Stimulated activated CD8-positive, alpha-beta memory T cell treated with anti-CD3 and anti-CD28 coated beads, Interleukin-7, amount 100 ng/mL, for 48 hours (primary cell): ENCODE measurements around the gene PDZK1.
"Not testable (repeated sequence)": the region's sequence is repeated elsewhere in the genome, so short reads cannot be mapped to it uniquely, and the experiment has no call there.

ENCODE experiments used
- DNase-seq, 2 donors: peaks; one replicate each; pipeline ENCODE4 v3.0.0-alpha.2; 2020; ENCODE audit warnings: low read depth in 1 of 2; ENCODE audit errors: extremely low read depth in 1 of 2

PDZK1 gene

GRCh38 chr1:145707183-145707867 is at the start of gene PDZK1:
PDZK1 (minus strand) TSS chr1:145707368; CDS start chr1:145688021, 19,347 bp downstream.
- DNase-seq = no peak

DNA sequence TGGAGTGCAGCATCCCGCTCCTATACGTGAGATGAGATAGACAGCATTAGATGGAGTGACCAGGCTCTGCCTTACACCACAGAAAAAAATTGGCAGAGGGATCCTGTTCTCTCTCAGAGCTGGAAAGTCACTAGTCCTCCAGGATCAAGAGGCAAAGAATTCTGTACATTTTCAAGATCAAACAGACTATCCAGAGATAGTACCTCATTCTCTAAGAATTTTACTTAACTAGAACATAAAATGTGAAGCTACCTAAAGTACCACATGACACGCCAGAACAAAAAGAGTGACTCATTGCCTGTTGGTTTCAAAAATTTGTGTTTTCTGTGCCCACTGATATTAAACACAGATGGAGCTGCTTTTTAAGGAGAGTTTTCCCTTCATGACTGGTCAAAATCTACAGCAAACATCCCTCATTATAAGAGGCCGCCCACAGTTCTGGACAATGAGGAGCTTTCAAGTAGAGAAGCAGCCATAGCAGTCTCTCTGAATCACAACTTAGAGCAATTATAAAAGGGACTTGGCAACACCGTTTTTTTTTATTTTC is 44.4 kb upstream of the PDZK1 start:
- DNase-seq = no peak

GRCh38 chr1:145750426-145750825 is 43.3 kb upstream of the PDZK1 start:
- DNase-seq = no peak

- no peak for DNase-seq
These were observed 40.5 kb upstream of the PDZK1 start for GRCh38 chr1:145747398-145748247.

GRCh38 chr1:145740269-145740668 is 33.1 kb upstream of the PDZK1 start:
- DNase-seq = no peak

- no peak for DNase-seq
These were observed 29.0 kb upstream of the PDZK1 start for GRCh38 chr1:145736191-145736590.

DNA sequence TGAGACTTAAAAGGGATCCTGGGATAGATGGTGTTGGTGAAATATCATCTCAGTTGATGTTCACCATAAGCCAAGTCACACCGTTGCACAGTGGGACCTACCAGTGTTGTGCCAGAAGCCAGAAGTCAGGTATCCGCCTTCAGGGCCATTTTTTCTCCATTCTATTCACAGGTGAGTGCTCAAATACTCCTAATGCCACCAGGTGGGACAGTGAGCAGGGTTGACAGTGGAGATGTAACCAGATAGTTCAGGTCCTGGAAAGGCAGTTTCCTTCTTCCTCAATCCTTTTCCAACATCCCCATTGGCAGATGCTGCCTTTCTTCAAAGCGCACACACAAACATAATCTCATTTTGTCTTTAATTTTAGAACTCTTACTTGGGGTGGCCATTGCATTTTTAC is 23.7 kb upstream of the PDZK1 start:
- no peak for DNase-seq

GRCh38 chr1:145730467-145730866 is 23.3 kb upstream of the PDZK1 start:
- no peak for DNase-seq

GRCh38 chr1:145729666-145730436 is 22.7 kb upstream of the PDZK1 start:
- no peak for DNase-seq

DNA sequence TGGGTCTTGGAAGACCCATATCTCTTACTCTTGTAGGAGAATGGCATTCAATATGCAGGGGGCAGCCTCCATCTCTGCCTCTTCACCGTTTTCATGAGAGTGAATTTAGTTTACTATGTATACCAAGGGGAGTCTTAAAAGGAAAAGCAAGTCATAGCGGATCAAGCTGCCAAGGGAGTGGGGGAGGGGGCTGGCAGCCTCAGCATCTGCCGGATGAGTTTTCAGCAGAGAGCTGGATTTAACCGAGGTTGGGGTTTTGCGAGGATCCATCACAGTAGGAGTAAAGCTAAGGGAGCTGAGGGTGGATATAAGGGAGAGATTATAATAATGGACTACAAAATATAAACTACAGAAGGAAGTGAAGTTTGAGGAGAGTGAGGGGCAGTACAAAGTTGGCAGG is 22.0 kb upstream of the PDZK1 start:
- no peak for DNase-seq

GRCh38 chr1:145726193-145726592 is 19.0 kb upstream of the PDZK1 start:
- DNase-seq = not testable (repeated sequence)

DNA sequence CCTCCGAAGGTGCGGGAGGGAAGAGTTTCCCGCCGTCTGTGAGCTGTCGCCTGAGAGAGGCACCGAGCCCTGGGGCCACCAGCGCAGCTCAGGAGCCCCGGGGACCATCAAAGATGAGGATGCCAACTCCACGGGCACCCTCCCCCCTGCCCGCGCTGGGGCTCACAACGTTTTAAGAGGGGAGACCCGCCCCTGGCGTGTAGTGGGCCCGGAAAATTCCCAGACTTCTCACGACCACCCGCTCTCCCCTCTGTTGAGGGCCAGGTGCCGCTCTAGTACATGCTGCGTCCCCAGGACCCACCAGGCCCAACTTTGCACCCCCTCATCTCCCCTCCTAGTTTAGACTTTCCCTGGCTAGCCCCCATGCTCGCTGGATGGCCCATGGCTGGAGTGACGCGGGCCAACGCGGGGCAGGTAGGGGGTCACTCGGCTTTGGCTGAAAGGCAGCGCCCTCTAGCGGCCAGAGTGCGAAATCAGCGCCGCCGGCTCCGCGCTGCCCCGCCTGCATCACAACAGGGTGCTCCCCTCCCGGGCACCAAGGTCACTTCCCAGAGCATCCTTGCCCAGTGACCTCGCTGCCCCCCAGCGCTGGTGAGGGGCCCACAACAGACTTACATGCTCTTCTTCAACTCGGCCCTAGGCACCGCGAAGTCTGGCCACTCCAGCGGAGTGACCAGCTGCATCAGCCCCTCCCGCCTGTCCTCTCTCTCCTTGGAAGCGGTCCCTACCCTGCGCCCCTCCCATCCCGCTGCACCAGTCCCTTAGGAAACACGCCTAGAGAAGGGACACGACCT is 13.9 kb upstream of the PDZK1 start:
- peak; percentile 31 to 45 for DNase-seq

DNA sequence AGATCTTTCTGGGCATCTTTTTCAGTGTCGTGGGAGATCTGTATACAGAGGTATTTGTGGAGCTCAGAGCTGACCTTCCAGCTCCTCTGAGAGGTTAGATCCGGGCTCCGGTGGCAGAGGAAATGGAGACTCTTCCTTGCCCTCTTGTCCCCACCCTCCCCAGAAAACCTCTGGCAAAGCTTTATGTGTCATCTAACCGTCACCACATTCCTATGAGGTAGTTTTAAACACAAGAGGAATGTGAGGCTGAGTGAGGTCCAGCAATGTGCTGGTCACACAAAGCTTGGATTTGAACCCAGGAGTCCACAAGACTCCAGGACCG is 13.3 kb upstream of the PDZK1 start:
- no peak for DNase-seq

DNA sequence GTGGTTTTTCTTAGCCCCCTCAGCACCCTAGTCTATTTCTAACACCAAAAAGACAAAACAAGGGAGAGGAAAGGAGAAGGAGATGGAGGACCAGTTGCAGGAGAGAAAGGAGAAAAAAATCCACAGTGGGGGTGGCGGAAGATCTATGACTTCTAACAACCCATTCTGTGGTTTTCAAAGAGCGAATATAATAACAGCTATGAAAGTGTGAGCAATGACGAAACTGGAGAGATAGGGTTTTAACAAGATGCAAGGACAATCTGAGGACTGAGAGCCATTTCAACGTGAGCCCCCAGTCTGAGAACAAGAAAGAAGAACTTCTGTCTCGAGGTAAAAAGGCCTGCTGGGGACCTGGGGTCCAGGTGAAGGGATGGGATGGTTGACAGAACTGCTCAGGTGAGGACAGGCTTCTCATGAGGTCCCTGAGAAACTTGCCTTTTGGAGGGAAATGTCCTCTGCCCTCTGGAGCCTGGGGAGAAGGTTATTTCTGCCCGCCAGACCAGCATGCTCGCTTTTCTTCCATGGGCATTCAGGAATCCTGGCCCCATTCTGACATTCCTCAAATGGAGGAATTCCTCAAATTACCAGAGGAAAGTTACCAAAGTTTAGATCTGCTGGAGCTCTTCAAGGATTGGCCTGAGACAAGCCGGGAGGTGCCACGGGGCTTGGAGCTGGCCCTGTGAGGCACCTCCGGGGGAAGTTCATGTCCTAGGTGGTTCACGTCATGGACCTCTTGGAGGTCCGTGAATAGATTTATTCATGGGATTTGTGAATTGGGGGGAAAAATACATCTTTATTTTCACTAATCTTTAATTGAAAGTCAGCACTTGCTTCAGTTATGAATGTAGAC is 12.3 kb upstream of the PDZK1 start, which contains the start of gene CD160:
Gene CD160 (plus strand): TSS at position 270 of the 850 bp plus-strand sequence. CDS start 8,829 bp downstream, outside the sequence.
- peak in 1 of 2 donors; percentile 10 for DNase-seq

DNA sequence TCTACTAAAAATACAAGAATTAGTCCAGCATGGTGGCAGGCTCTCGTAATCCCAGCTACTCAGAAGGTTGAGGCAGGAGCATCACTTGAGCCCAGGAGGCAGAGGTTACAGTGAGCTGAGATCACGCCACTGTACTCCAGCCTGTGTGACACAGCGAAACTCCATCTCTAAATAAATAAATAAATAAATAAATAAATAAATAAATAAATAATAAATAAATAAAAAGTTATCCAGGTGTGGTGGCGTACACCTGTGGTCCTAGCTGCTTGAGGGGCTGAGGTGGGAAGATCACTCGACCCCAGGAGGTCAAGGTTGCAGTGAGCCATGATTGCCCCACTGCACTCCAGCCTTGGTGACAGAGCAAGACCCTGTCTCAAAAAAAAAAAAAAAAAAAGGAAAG is 11.3 kb upstream of the PDZK1 start:
- DNase-seq = not testable (repeated sequence)

- DNase-seq = no peak
These were observed 10.7 kb upstream of the PDZK1 start for GRCh38 chr1:145717833-145718232.

GRCh38 chr1:145716641-145717345 is 9.6 kb upstream of the PDZK1 start:
- DNase-seq = no peak

- no peak for DNase-seq
These were observed 7.5 kb upstream of the PDZK1 start for GRCh38 chr1:145714524-145715111.
